Fibroblast of villous mesenchyme (primary cell): ENCODE measurements around the gene CIAO2B. TPM values are rescaled to one million over a fixed set of nuclear protein-coding genes. Genes with fewer than 3 reads are reported as not detected.

Source experiments
- DNase-seq: peaks from one replicate; pipeline ENCODE4 v3.0.0-alpha.2; 2010; ENCODE audit warnings: low read depth
- H3K4me3 ChIP-seq: 2 replicates; pipeline ENCODE4 v1.5.1; 2011; ENCODE audit warnings: low read depth, mild to moderate bottlenecking, low read length
- CTCF ChIP-seq: IDR thresholded peaks from 2 replicates; pipeline ENCODE4 v1.5.1; 2012; ENCODE audit warnings: low read depth, mild to moderate bottlenecking, low read length; ENCODE audit not compliant: insufficient read depth
- total RNA-seq: library from RNA; depleted of rRNA; stranded (reverse); fragments of >200 nt; gene quantifications from 2 replicates; pipeline ENCODE4 v1.2.3, GENCODE V29; 2012

CIAO2B gene
- total RNA-seq, 1 donor = 136 TPM

DNA sequence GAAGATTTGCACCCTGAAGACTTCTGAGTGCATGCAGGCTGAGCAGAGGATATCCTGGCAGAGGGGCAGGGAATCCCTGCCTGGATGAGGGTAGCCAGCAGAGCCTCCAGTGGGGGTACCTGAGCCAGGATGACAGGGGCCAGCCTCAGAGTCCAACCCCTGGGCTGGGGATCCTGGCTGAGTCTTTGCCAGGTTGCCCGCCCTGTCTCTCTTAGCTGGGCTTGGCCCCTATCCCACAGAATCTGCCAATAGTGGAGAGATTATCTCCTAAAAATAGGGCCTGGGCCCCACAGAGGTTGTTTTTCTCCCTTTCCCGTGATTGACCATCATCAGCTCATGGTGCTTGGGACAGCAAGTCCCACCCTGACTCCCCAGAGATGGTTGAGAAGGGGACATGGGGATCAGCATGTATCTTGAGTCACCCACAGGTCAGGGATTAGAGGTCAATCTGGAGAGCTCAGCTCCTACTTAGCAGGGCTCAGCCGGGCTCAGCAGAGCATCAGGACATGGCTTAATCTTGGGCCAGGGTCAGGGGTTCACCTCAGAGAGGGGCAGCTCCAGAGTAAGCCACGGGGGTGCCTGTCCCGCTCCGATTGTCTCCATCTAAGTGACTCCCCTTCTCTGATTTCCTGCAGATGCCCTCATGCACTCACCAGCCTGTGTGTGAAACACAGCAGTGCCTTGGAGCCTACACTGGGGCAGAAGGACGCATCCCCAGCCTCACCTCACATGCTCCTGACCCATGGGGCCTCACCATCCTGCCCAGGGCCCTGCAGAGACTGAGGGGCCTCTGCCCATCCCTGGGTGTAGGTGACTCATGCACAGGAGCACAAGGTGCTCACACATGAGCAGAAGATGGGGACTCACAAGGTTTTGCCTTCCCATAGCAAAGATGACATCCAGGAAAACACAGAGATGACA lies 27.0 kb downstream of the CIAO2B start:
- no peak for DNase-seq
- no peak for TF ChIP-seq CTCF
- H3K4me3 ChIP-seq = no peak overlapping the region

GRCh38 chr16:66905633-66906539 lies 28.3 kb downstream of the CIAO2B start:
- H3K4me3 ChIP-seq = no peak overlapping the region
- no peak for TF ChIP-seq CTCF
- DNase-seq = no peak

GRCh38 chr16:66904846-66905632 lies 29.2 kb downstream of the CIAO2B start:
- H3K4me3 ChIP-seq = no peak overlapping the region
- no peak for TF ChIP-seq CTCF
- DNase-seq = peak; percentile 70

DNA sequence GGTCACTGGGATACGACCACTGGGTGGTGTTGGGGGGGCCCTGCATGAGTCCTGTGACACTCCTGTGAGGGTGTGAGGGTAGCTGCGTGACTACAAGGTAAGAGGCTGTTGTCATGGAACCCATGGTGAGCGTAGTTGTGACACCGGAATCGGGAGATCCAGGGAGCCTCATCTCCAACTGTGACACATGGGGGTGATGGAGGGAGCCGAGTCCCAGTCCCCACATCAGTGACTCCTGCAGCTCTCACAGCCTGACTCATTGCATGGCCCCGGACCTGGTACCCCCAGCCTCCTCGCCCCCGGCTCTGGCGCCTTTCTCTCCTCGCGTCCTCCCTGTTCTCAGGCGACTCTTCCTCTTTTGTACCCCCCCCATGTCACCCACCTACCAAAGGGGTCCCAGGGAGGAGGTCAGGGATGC lies 29.8 kb downstream of the CIAO2B start:
- no peak overlapping the region for H3K4me3 ChIP-seq
- TF ChIP-seq CTCF = no peak
- DNase-seq = no peak

DNA sequence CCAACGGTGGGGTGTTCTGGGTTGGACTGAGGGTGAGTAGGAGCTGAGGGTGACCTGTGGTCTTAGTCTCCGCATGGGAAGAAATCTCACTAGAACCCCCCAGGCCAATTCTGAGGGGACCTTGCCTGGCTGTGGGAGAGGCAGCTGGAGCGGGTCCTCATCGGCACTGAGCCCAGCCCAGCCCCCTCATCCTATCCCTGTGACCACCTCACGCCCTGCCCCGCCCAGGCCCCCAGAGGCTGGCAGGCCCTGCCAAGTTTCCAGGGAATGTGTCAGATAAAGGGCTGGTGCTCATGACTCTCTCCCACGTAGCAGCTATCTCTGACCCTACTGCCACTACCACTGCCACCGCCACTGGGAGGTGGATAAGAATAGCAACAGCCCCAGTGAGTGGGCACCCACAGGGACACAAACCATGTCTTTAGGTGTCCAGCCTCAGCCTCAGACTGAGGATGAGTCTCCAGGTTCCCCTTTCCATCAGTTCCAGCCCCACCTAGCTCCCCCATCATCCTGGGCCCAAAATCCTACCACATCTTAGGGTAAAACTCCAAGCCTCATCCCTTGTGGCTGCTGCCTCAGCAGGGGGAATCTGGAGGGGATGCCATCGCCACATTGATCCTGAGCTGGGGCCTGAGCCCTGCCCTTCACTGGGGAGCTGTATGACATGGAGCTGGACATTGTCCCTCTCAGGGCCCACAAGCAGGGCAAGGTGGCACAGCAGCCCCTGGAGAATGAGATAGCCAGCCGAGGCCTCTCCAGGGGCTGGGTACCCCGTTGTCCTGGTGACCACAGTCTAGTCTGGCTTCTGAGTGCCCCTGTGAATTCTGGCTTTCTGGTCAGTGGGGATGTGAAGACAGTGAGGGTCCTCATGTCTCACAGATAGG lies 30.4 kb downstream of the CIAO2B start:
- H3K4me3 ChIP-seq = no peak overlapping the region
- DNase-seq = no peak
- TF ChIP-seq CTCF = no peak
